Naive thymus-derived CD8-positive, alpha-beta T cell (primary cell): Measurements from ENCODE around the gene DPP9. TPM values are rescaled to one million over a fixed set of nuclear protein-coding genes. Genes with fewer than 3 reads are reported as not detected.

Source experiments
- ATAC-seq, 2 donors: fragments of 150-1000 bp; cut with Tn5 transposase in 1 of 2; sonication (Bioruptor Pico), chemical (Tn5 transposase) in 1 of 2; 1 replicate in 1 of 2; 2 replicates in 1 of 2; pipeline ENCODE4 v1.10.0; 2021; ENCODE audit warnings: mild to moderate bottlenecking in 2 of 2, moderate library complexity in 2 of 2
- POLR2A ChIA-PET: fragments of 350-600 bp; sonication (Branson Sonifier 250); formaldehyde crosslinking; loops from one replicate; lab custom pipeline; 2021; ENCODE audit warnings: antibody characterized with exemption; lab: Charles Lee
- DNase-seq, 10 donors: peaks; one replicate each; pipeline versions ENCODE4 v3.0.0 to v3.0.0-alpha.2; 2020 to 2022
- H3K27ac Mint-ChIP-seq, 10 donors: one replicate each; pipeline ENCODE4 v1.8.0; 2020 to 2022; ENCODE audit warnings: mild to moderate bottlenecking in 10 of 10, mixed read lengths in 10 of 10, moderate library complexity in 4 of 10, inconsistent platforms in 1 of 10
- H3K27me3 Mint-ChIP-seq, 5 donors: one replicate each; pipeline ENCODE4 v1.8.0; 2021 to 2022; ENCODE audit warnings: mixed read lengths in 5 of 5
- H3K36me3 Mint-ChIP-seq, 3 donors: one replicate each; pipeline ENCODE4 v1.8.0; 2020 to 2022; ENCODE audit warnings: mixed read lengths in 3 of 3, mild to moderate bottlenecking in 2 of 3, inconsistent platforms in 1 of 3
- H3K4me1 Mint-ChIP-seq, 4 donors: one replicate each; pipeline ENCODE4 v1.8.0; 2021 to 2022; ENCODE audit warnings: mixed read lengths in 4 of 4
- H3K4me3 Mint-ChIP-seq, 10 donors: one replicate each; pipeline ENCODE4 v1.8.0; 2020 to 2022; ENCODE audit warnings: mild to moderate bottlenecking in 10 of 10, mixed read lengths in 10 of 10, moderate library complexity in 6 of 10, inconsistent platforms in 1 of 10
- H3K9me3 Mint-ChIP-seq, 9 donors: one replicate each; pipeline ENCODE4 v1.8.0; 2020 to 2022; ENCODE audit warnings: mixed read lengths in 9 of 9, mild to moderate bottlenecking in 3 of 9, inconsistent platforms in 1 of 9, moderate library complexity in 1 of 9
- polyA plus RNA-seq, 3 donors: library from polyadenylated mRNA; unstranded; fragments of 300-500 nt; fragmentation: Illumina TruSeq; gene quantifications; one replicate each; pipeline ENCODE4 v1.2.3, GENCODE V29; 2021
- total RNA-seq, 8 experiments: library from RNA in 2 of 8; stranded (reverse) in 2 of 8; gene quantifications; one replicate each; pipeline ENCODE4 v1.2.3 and lab custom pipeline; 2021 to 2026

DPP9 gene
- total and polyA plus RNA-seq, 5 experiments from 2014 or later, result 16.1 to 86.6 (median 30.6) TPM

DNA sequence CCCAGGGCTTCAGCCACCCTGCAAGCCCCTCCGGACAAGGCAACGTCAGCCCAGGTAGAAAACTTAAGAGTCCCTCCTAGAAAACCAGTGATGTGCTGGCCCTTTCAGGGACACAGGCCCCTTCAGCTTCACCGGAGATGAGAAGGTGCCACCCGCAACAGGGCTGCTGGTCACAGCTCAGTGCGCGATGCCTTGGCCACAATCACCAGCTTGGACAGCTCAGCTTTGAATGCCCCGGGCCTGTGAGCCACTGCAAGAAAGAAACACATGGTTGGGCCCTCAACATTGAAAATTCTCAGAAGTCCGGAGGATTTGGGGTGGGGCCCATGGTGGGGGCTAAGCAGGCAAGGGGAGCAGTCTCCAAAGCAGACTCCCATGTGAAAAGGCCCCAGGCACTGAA is 65.8 kb downstream of the DPP9 start:
- Mint-ChIP-seq H3K27ac (peak overlapping the region in 5 of 10 donors; percentile 40 to 71 (median 57)), H3K4me1 (peaks cover 0 to 6% (median 4%) of the 10 kb centered on the region in 4 donors), H3K36me3 (peaks cover 0 to 64% (median 6%) of the 10 kb centered on the region in 3 donors), H3K4me3 (no peak overlapping the region), H3K9me3 (no peaks in the 10 kb centered on the region), H3K27me3 (no peaks in the 10 kb centered on the region)
- DNase-seq, result no peak
- POLR2A ChIA-PET, result no interaction called here
- ATAC-seq, result no peak

DNA sequence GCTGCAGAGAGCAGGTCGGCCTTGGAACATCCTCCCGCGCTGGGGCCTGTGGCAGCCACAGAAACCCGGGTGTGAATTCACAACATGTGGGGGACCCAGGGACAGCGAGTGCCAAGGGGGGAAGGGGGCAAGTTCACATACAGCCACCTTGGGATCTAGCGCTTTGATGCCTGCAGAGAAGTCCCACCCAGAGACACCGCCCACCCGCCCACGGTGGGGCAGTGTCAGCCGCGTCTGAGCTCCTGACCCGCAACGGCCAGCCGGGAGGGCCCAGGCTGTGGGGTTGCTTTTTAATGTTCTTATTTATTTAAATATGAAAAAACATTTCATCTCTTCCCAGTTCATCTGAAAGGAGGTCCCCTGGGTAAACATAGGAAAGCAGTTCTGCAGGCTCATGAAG is 66.4 kb downstream of the DPP9 start:
- Mint-ChIP-seq H3K4me1 (peaks cover 0 to 5% (median 3%) of the 10 kb centered on the region in 4 donors), H3K27me3 (no peaks in the 10 kb centered on the region), H3K36me3 (peaks cover 0 to 62% (median 6%) of the 10 kb centered on the region in 3 donors), H3K9me3 (no peaks in the 10 kb centered on the region), H3K4me3 (no peak overlapping the region), H3K27ac (peak overlapping the region in 1 of 10 donors; percentile 15)
- POLR2A ChIA-PET, result no interaction called here
- DNase-seq (no peak), ATAC-seq (no peak)

DNA sequence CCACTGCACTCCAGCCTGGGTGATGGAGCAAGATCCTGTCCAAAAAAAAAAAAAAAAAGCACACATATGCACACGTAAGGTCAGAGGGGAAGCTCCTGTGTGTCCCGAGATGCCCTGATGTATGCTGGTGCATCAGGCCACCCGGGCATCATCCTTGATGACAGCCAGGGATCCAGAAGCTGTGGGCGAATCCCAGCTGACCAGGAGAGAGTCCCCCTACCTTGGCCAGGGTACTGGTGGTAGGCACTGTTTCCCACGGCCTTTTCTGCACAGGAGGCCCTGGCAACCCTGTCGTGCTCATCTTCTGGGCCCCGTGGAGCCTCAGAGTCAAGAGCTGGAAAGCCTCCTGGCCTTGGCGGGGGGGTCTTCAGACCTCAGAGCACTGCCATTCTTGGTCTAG is 67.5 kb downstream of the DPP9 start:
- H3K36me3 Mint-ChIP-seq, result peaks cover 0 to 56% (median 9%) of the 10 kb centered on the region in 3 donors
- no peaks in the 10 kb centered on the region for H3K27me3 Mint-ChIP-seq
- no peak overlapping the region for H3K4me3 Mint-ChIP-seq
- no peaks in the 10 kb centered on the region for H3K9me3 Mint-ChIP-seq
- peaks cover 0 to 3% (median 1%) of the 10 kb centered on the region in 4 donors for H3K4me1 Mint-ChIP-seq
- POLR2A ChIA-PET, result no interaction called here
- no peak overlapping the region for H3K27ac Mint-ChIP-seq
- DNase-seq, result no peak
- no peak for ATAC-seq

DNA sequence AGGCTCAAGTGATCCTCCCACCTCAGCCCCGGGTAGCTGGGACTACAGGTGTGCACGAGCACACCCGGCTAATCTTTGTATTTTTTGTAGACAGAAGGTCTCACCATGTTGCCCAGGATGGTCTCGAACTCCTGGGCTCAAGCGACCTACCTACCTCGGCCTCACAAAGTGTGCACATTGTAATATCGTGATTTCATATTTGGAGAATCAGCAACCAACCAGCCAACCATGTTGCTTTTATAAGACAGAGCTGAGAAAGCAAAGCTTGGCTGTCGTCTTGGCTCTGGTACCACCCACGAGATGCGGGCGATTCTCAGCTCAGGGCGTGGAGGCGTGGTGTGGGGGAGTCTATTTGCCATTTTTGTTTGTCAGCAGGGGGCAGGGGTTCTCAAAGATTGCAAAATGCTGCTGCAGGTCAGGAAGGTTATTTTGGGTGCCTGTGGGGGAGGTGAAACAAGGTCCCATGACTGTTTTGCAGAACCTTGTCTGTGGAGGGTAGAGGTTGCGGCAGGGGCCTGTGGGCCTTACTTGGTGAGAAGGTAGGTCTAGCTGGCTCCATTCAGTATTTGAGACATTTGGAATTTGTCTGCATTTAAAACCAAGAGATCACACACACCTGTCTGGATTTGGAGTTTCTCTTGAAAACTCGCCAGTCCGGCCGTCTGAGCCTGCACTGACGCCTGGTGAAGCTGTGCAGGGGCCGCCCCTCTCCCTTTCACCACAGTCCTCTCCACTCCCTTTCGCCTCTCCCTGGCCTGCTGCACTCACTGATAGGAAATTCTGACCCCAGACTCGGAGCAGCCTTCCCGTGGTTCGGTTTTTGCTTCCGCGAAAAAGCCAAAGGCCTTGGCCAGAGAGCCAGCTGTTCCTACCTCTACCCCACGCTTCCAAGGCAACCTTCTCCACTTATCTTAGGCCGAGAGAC is 68.9 kb downstream of the DPP9 start:
- peak overlapping the region in 3 of 10 donors; percentile 13 to 76 (median 62) for H3K27ac Mint-ChIP-seq

DNA sequence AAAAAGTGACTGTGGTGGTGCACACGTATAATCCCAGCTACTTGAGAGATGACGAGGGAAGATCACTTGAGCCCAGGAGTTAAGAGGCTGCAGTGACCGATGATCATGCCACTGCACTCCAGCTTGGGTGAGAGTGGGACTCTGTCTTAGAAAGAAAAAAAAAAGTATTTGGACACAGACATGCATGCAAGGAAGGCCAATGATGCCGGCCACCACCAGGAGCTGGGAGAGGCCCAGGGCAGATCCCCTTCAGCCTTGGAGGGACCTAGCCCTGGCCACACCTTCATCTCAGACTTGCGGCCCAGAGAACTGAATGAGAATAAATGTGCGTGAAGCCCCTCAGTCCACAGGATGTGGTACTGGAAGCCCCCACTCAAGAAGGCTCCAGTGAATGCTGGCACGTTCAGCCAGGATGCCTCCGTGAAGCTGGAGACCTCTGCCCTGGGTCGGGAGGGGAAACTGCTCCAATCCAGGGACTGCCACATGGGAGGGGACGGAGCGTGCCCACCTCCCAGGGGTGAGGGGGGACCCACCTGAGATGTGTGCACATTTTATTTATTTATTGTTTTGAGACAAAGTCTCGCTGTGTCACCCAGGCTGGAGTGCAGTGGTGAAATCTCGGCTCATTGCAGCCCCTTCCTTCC is 69.7 kb downstream of the DPP9 start:
- ATAC-seq (no peak), DNase-seq (no peak)
- Mint-ChIP-seq H3K4me3 (no peak overlapping the region), H3K4me1 (peaks cover 4 to 12% (median 6%) of the 10 kb centered on the region in 4 donors), H3K9me3 (no peaks in the 10 kb centered on the region), H3K27me3 (no peaks in the 10 kb centered on the region), H3K27ac (peak overlapping the region in 1 of 10 donors; percentile 76), H3K36me3 (peaks cover 0 to 37% (median 6%) of the 10 kb centered on the region in 3 donors)
- POLR2A ChIA-PET, result no interaction called here

More for the DNA sequence above, 68.9 kb downstream of the DPP9 start:
- ATAC-seq (no peak), DNase-seq (no peak)
- H3K4me3 Mint-ChIP-seq, result no peak overlapping the region
- peaks cover 0 to 43% (median 7%) of the 10 kb centered on the region in 3 donors for H3K36me3 Mint-ChIP-seq
- no peaks in the 10 kb centered on the region for H3K9me3 Mint-ChIP-seq
- no peaks in the 10 kb centered on the region for H3K27me3 Mint-ChIP-seq
- H3K4me1 Mint-ChIP-seq, result peaks cover 1 to 5% (median 2%) of the 10 kb centered on the region in 4 donors
- POLR2A ChIA-PET, result no interaction called here

DNA sequence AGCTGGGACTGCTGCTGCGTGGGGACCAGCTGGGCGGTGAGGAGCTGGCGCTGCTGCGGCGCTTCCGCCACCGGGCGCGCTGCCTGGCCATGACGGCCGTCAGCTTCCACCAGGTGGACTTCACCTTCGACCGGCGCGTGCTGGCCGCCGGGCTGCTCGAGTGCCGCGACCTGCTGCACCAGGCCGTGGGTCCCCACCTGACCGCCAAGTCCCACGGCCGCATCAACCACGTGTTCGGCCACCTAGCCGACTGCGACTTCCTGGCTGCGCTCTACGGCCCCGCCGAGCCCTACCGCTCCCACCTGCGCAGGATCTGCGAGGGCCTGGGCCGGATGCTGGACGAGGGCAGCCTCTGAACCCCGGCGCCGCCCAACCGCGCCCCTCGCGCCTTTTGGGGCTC is 71.6 kb downstream of the DPP9 start:
- peaks cover 0 to 31% (median 6%) of the 10 kb centered on the region in 3 donors for H3K36me3 Mint-ChIP-seq
- H3K27me3 Mint-ChIP-seq, result no peaks in the 10 kb centered on the region
- no peak overlapping the region for H3K27ac Mint-ChIP-seq
- POLR2A ChIA-PET, result no interaction called here
- ATAC-seq (no peak), DNase-seq (no peak)
- H3K9me3 Mint-ChIP-seq, result no peaks in the 10 kb centered on the region
- H3K4me3 Mint-ChIP-seq, result no peak overlapping the region
- peaks cover 5 to 14% (median 11%) of the 10 kb centered on the region in 4 donors for H3K4me1 Mint-ChIP-seq

DNA sequence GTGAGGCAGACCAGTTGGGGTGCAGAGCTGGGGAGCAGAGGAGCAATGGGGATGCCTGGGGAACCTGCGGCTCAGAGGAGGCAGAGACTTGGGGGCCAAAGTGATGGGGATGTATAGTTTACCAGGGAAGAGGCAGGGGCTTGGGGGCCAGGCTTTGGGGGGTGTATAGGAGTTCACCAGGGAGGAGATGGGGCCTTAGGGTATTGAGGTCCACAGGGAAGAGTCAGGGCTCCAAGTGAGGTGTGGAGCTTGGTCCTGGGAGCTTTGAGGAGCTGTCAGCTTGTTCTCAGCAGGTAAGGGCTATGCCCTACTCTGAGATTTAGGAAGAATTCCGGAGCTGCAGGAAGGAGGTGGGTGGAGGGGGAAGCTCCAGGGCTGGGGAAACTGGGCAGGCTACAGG is 73.5 kb downstream of the DPP9 start:
- Mint-ChIP-seq H3K9me3 (no peaks in the 10 kb centered on the region), H3K4me3 (no peak overlapping the region), H3K27ac (peak overlapping the region in 4 of 10 donors; percentile 18 to 71 (median 52)), H3K36me3 (peaks cover 0 to 39% (median 6%) of the 10 kb centered on the region in 3 donors), H3K27me3 (no peaks in the 10 kb centered on the region), H3K4me1 (peaks cover 7 to 20% (median 13%) of the 10 kb centered on the region in 4 donors)
- ATAC-seq (no peak), DNase-seq (no peak)
- POLR2A ChIA-PET, result interaction anchor here (0.6 kb wide), 1 partner anchor 265 kb away, joined by 3 read pairs; no protein-coding TSS in a partner anchor

DNA sequence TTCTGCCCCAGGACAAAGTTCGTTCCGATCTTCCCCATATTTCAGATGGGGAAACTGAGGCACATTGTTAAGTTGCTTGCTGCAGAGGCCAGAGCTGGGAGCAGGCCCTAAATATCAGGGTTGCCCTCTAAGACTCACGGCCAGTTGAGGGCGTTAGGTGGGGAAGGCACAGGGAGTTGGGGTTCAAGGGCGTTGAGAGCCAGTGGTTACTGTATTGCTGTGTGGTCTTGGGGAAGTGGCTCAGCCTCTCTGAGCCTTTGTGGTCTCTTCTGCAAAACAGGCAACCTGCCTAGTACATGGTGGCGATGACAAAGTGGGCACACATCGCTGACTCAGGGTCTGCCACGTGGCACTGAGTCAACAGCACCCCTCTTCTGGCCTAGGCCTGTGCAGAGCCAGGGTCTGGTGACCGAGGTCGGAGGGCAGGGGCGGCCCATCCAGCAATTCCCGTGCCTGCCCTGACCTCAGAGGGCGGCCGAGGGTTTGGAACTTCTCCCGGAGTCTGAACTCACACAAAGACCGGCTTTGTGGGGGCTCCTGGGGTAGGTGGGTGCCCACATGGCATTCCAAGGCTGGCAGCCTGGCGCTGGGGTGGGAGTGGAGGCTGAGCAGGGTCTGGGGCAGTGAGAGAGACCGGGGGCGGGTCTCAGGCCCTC is 74.1 kb downstream of the DPP9 start:
- H3K4me1 Mint-ChIP-seq, result peaks cover 6 to 20% (median 13%) of the 10 kb centered on the region in 4 donors
- H3K36me3 Mint-ChIP-seq, result peaks cover 0 to 33% (median 2%) of the 10 kb centered on the region in 3 donors
- peak overlapping the region in 3 of 10 donors; percentile 53 to 56 (median 55) for H3K27ac Mint-ChIP-seq
- no peak for ATAC-seq
- no peaks in the 10 kb centered on the region for H3K9me3 Mint-ChIP-seq
- POLR2A ChIA-PET, result no interaction called here
- DNase-seq, result no peak
- no peak overlapping the region for H3K4me3 Mint-ChIP-seq
- no peaks in the 10 kb centered on the region for H3K27me3 Mint-ChIP-seq

DNA sequence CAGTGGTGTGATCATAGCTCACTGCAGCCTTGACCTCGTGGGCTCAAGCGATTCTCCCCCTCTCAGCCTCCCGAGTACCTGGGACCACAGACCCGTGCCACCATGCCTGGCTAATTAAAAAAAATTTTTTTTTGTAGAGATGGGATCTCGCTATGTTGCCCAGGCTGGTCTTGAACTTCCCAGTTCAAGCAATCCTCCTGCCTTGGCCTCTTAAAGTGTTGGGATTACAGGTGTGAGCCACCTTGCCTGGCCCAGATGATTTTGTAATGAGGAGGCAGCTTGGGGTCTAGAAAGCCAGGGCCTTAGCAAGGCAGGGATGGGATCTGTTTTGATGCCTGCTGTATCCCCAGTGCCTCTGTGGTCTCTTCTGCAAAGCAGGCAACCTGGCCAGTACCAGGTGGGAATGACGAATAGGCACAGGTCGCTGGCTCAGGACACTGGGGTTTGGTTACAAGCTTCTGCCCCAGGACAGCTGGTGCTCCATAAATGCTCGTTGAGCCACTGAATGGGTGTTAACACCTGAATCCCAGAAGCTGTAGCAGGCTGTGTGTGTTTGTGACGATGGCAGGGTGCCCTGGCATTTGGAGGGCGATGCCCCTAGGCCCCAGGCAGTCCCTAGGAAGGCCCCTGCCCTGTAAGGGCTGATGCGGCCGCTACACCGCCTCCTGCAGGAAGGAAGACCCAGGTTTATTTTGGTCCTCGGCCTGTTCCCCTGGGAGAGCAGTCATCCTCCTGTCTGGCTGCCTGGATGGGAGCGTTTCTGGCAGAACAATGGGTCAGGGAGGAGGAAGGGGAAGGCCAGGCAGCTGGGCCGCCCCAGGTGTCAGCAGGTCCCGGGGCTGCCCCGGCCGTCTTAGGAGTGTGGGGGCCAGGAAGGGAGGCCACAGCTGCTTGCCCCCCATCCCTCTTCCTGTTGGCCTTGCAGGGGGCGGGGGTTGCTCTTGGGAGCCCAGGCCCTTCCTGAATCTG is 75.7 kb downstream of the DPP9 start:
- Mint-ChIP-seq H3K9me3 (no peaks in the 10 kb centered on the region), H3K36me3 (peaks cover 0 to 25% (median 2%) of the 10 kb centered on the region in 3 donors), H3K4me1 (peaks cover 5 to 21% (median 14%) of the 10 kb centered on the region in 4 donors), H3K27ac (peak overlapping the region in 3 of 10 donors; percentile 40 to 82 (median 44)), H3K27me3 (no peaks in the 10 kb centered on the region), H3K4me3 (no peak overlapping the region)
- POLR2A ChIA-PET, result no interaction called here
- no peak for DNase-seq
- no peak for ATAC-seq

DNA sequence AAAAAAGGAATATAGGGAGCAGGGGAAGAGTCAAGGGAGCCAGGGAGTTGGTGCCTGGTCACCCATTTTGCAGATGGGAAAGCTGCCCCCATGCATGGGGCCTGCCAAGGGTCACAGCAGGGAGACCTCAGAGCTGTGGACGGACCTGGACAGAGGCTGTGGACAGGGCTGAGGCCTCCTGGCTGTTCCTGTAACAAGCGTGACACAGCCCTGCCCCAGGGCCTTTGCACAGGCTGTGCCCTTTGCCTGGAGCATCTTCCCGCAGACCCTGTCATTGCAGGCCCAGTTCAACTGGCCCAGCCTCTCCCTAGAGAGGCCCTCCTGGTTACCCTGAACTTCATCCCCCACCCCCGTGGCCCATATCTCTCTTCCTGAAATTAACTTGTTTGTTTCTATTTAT is 77.9 kb downstream of the DPP9 start:
- H3K4me1 Mint-ChIP-seq, result peaks cover 10 to 31% (median 27%) of the 10 kb centered on the region in 4 donors
- DNase-seq (no peak), ATAC-seq (no peak)
- no peak overlapping the region for H3K4me3 Mint-ChIP-seq
- no peaks in the 10 kb centered on the region for H3K9me3 Mint-ChIP-seq
- H3K27me3 Mint-ChIP-seq, result no peaks in the 10 kb centered on the region
- H3K36me3 Mint-ChIP-seq, result peaks cover 0 to 22% (median 0%) of the 10 kb centered on the region in 3 donors
- POLR2A ChIA-PET, result no interaction called here
- peak overlapping the region in 2 of 10 donors; percentile 15 to 41 for H3K27ac Mint-ChIP-seq

DNA sequence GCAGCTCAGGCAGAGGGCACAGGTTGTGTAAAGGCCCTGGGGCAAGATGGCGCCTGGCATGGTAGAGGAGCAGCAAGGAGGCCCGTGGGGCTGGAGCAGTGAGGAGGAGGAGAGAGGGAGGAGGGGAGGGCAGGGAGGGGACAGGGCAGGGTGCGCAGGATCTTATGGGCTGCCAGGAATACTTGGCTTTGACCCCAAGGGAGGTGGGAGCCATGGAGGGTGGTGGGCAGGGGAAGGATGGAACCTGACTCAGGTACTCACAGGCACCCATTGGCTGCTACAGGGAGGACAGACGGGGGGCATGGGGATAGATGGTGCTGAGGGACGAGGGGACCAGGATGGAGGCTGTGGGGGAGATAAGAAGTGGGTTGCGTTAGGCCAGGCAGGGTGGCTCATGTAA is 81.0 kb downstream of the DPP9 start:
- H3K4me1 Mint-ChIP-seq, result peaks cover 15 to 42% (median 32%) of the 10 kb centered on the region in 4 donors
- peaks cover 0 to 18% (median 0%) of the 10 kb centered on the region in 3 donors for H3K36me3 Mint-ChIP-seq
- DNase-seq (no peak), ATAC-seq (no peak)
- H3K27me3 Mint-ChIP-seq, result no peaks in the 10 kb centered on the region
- no peaks in the 10 kb centered on the region for H3K9me3 Mint-ChIP-seq
- peak overlapping the region in 1 of 10 donors; percentile 52 for H3K4me3 Mint-ChIP-seq
- POLR2A ChIA-PET, result interaction anchor here (0.7 kb wide), 2 partner anchors 10 to 18 kb away, joined by 3 read pairs; no protein-coding TSS in a partner anchor
- H3K27ac Mint-ChIP-seq, result peak overlapping the region in 4 of 10 donors; percentile 45 to 75 (median 54)
